GM10248 (cell line): ENCODE data around the gene RAD51B.

ENCODE experiments used
- CTCF ChIA-PET: fragments of 300-600 bp; sonication (Branson Sonifier 250); formaldehyde crosslinking; extraction: SDS; loops from one replicate; lab custom pipeline; 2021; ENCODE audit warnings: antibody characterized with exemption; lab: Yijun Ruan, JAX
- POLR2A ChIA-PET: fragments of 350-650 bp; sonication (Branson Sonifier 250); formaldehyde crosslinking; extraction: SDS; loops from one replicate; lab custom pipeline; 2020; ENCODE audit warnings: antibody characterized with exemption; lab: Yijun Ruan, JAX
- DNase-seq: peaks from one replicate; pipeline ENCODE4 v3.0.0; 2012; ENCODE audit errors: extremely low spot score
- CTCF ChIP-seq: IDR thresholded peaks from 2 replicates; pipeline ENCODE4 v1.5.1; 2012; ENCODE audit warnings: mild to moderate bottlenecking, low read depth; ENCODE audit errors: extremely low read depth, missing control alignments, control extremely low read depth

Gene RAD51B

GRCh38 chr14:68386446-68386845 lies 566.9 kb downstream of the RAD51B start:
- ChIA-PET POLR2A (no interaction called here), CTCF (no interaction called here)
- DNase-seq, result no peak
- no peak for TF ChIP-seq CTCF

GRCh38 chr14:68386950-68387779 lies 567.6 kb downstream of the RAD51B start:
- DNase-seq, result no peak
- TF ChIP-seq CTCF, result no peak
- CTCF ChIA-PET, result interaction anchor here (0.9 kb wide), 1 partner anchor 100 kb away, joined by 3 read pairs; no protein-coding TSS in a partner anchor
- POLR2A ChIA-PET, result no interaction called here

GRCh38 chr14:68389943-68390342 lies 570.4 kb downstream of the RAD51B start:
- no peak for DNase-seq
- CTCF ChIA-PET, result interaction anchor here (1.0 to 1.8 kb wide), 3 partner anchors 10 to 75 kb away, joined by 3 read pairs; no protein-coding TSS in a partner anchor
- POLR2A ChIA-PET, result no interaction called here
- TF ChIP-seq CTCF, result no peak

GRCh38 chr14:68390741-68391140 lies 571.2 kb downstream of the RAD51B start:
- DNase-seq, result no peak
- ChIA-PET POLR2A (no interaction called here), CTCF (interaction anchor here (1.0 to 1.8 kb wide), 2 partner anchors 10 to 76 kb away, joined by 3 read pairs; no protein-coding TSS in a partner anchor)
- no peak for TF ChIP-seq CTCF

- CTCF ChIA-PET, result interaction anchor here (1.2 to 1.8 kb wide), 3 partner anchors 10 to 425 kb away, joined by 3 to 6 read pairs (median 4); no protein-coding TSS in a partner anchor
- POLR2A ChIA-PET, result no interaction called here
- no peak for TF ChIP-seq CTCF
- no peak for DNase-seq
Measured at GRCh38 chr14:68391311-68392014, 571.9 kb downstream of the RAD51B start.

- no peak for TF ChIP-seq CTCF
- POLR2A ChIA-PET, result no interaction called here
- CTCF ChIA-PET, result interaction anchor here (1.1 to 1.5 kb wide), 6 partner anchors 9 to 424 kb away, joined by 3 to 6 read pairs (median 4); no protein-coding TSS in a partner anchor
- no peak for DNase-seq
Measured at GRCh38 chr14:68392393-68393141, 573.0 kb downstream of the RAD51B start.
